Endometrial microvascular endothelial cells (primary cell): ENCODE results near the gene P2RY8. TPM values are rescaled to one million over a fixed set of nuclear protein-coding genes. Genes with fewer than 3 reads are reported as not detected.
"Not testable (repeated sequence)": the region's sequence is repeated elsewhere in the genome, so short reads cannot be mapped to it uniquely, and the experiment has no call there.

Source experiments
- in situ Hi-C: cut with HindIII; loops from 2 replicates; pipeline ENCODE4 v1.10.0; 2017; ENCODE audit warnings: low sequenced_read_pairs, low pct_unique_long_range_greater_than_20kb; ENCODE audit errors: inconsistent ontology term
- total RNA-seq: library from RNA; depleted of rRNA; stranded (reverse); fragments of >200 nt; gene quantifications from one replicate; pipeline ENCODE4 v1.2.3, GENCODE V29; 2015; ENCODE audit errors: inconsistent ontology term

The P2RY8 gene
- total RNA-seq, 1 donor from 2014 or later = not detected

- in situ Hi-C loops = no loop called here
Observed at GRCh38 chrX:1452516-1453394, 84.2 kb downstream of the P2RY8 start, which contains the start of gene ASMTL. Gene ASMTL, minus strand, starts transcription at chrX:1452909. Its CDS starts 69 bp downstream, at chrX:1452840.

DNA sequence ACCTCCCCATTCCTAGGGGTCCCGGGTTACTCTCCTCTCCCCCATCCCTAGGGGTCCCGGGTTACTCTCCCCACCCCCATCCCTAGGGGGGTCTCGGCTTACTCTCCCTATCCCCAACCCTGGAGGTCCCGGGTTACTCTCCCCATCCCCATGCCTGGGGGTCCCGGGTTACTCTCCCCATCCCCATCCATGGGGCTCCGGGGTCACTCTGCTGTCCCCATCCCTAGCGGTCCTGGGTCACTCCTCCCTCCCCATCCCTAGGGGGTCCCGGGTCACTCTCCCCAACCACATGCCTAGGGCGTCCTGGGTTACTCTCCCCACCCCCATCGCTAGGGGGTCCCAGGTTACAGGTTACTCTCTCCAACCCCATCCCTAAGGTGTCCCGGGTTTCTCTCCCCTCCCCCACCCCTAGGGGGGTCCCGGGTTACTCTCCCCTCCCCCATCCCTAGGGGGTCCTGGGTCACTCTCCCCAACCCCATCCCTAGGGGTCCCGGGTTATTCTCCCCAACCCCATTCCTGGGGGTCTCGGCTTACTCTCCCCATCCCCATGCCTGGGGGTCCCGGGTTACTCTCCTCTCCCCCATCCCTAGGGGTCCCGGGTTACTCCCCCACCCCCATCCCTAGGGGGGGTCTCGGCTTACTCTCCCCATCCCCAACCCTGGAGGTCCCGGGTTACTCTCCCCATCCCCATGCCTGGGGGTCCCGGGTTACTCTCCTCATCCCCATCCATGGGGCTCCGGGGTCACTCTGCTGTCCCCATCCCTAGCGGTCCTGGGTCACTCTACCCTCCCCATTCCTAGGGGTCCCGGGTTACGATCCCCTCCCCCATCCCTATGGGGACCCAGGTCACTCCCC lies 85.1 kb downstream of the P2RY8 start:
- in situ Hi-C loops = no loop called here

- in situ Hi-C loops = no loop called here
Observed at GRCh38 chrX:1451251-1451660, 85.7 kb downstream of the P2RY8 start.

DNA sequence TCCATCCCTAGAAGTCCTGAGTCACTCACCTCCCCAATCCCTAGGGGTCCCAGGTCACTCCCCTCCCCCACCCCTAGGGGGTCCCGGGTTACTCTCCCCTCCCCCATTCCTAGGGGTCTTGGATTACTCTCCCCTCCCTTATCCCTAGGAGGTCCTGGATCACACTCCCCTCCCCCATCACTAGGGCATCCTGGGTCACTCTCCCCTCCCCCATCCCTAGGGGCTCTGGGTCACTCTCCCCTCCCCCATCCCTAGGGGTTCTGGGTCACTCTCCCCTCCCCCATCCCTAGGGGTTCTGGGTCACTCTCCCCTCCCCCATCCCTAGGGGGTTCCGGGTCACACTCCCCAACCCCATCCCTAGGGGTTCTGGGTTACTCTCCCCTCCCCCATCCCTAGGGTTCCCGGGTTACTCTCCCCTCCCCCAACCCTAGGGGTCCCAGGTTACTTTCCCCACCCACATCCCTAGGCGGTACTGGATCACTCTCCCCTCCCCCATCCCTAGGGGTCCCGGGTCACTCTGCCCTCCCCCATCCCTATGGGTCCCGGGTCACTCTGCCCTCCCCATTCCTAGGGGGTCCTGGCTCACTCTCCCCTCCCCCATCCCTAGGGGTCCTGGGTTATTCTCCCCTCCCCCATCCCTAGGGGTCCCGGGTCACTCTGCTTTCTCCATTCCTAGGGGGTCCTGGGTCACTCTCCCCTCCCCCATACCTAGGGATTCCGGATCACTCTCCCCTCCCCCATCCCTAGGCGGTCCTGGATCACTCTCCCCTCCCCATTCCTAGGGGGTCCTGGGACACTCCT lies 86.4 kb downstream of the P2RY8 start:
- in situ Hi-C loops = no loop called here

- in situ Hi-C loops = no loop called here
Observed at GRCh38 chrX:1449823-1450149, 87.2 kb downstream of the P2RY8 start.

GRCh38 chrX:1449036-1449822 lies 87.8 kb downstream of the P2RY8 start:
- in situ Hi-C loops = no loop called here

DNA sequence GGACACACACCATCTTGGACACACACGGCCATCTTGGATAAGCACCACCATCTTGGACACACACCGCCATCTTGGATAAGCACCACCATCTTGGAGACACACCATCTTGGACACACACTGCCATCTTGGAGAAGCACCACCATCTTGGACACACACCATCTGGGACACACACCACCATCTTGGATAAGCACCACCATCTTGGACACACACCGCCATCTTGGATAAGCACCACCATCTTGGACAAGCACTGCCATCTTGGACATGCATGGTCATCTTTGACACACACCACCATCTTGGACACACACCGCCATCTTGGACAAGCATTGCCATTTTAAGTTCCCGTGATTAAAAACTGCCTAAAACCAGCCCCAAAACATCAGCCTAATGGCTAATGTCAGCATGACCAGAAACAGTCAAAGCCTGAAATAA lies 88.4 kb downstream of the P2RY8 start:
- in situ Hi-C loops = not testable (repeated sequence)

- in situ Hi-C loops = not testable (repeated sequence)
Observed at GRCh38 chrX:1447969-1448572, 88.9 kb downstream of the P2RY8 start.

DNA sequence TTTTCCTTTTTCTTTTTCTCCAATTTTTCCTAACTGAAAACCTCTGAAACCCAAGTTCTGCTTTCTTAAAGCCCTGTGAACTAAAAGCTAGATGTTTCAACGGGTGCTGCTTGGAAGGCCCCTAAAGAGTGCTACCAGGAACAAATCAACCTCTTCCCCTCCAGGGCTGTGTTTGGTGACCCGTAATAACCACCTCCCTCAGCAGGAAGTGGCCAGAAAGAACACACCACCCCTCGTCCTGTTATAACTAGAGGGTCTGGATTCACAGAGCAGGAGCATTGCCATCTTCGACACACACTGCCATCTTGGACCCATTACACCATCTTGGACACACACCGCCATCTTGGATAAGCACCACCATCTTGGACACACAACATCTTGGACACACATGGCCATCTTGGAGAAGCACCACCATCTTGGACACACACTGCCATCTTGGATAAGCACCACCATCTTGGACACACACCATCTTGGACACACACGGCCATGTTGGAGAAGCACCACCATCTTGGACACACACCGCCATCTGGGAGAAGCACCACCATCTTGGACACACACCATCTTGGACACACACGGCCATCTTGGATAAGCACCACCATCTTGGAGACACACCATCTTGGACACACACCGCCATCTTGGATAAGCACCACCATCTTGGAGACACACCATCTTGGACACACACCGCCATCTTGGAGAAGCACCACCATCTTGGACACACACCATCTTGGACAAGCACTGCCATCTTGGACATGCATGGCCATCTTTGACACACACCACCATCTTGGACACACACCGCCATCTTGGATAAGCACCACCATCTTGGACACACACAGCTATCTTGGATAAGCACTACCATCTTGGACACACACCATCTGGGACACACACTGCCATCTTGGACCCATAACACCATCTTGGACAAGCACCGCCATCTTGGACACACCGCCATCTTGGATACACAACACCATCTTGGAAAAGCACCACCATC lies 89.7 kb downstream of the P2RY8 start:
- in situ Hi-C loops = not testable (repeated sequence)

DNA sequence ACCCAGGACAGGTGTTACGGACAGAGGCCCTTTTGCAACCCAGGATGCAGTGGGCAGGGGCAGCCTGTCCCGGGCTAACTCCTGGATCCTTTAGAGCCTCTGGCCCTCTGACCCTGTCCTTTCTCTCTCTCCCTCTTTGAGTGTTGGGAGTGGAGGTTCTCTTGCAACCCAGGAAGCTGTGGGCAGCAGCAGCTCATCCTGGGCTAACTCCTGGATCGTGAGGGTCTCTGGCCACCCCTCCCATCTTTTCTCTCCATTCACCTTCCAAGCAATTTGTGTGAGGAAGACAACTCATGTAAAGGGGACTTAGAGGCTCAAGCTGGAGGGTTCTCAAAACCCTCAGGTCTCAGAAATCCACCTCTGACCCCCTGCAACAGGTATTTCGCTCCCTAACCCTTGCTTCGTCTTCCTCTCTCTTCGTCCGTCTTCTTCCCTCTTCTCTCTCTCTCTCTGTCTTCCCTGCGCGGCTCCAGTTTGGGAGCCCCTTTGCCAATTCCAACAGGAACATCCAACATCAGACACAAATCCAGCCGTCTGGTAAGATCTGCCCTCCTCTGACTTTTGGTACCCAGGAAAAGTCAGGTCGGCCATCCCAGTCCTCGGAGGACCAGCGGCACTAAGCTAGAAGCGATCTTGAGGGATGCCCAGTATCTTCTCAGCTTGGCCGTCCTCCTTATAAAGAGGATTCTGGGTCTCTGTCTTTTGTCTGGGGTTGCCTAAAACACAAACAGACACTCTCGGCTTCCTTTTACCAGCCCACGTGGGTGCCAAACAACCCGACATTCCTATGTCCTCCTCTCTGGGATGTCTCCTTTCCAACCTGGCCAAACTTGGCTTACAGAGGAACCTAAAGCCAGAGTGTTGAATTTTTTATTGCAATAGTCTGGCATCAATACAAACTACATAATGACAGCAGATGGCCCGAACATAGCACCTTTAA lies 92.2 kb downstream of the P2RY8 start:
- in situ Hi-C loops = no loop called here

- in situ Hi-C loops = no loop called here
Observed at GRCh38 chrX:1443496-1444075, 93.4 kb downstream of the P2RY8 start.

GRCh38 chrX:1442724-1443367 lies 94.1 kb downstream of the P2RY8 start:
- in situ Hi-C loops = no loop called here

DNA sequence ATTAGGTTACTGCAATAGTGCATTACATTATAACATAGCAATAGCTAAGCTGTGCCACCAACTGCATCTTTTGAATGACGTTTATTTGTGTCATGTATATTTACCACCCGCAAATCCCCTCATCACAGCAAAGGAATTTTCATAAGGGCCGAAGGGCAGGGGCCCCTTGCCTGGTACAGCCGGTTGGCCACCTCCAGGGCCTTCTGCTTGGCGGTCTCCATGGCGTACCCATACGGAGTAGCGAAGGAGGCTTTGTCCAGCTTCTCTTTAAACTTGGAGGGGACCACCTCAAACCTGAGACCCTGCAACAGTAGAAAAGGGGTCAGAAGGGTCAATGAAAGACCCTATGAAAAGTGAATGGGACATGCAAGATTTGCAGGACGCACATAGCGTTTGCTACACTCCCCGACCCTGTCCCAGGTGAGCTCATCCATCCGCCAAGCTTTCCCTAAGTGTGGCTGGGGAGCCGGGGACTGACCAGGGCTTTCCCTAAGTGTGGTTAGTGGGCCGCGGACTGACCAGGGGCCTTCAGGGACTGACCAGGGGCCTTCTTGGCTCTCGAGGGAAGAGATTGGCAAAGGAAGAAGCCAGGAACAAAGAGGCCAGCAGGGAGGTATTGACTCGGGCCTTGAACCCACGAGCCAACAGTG lies 94.8 kb downstream of the P2RY8 start:
- in situ Hi-C loops = no loop called here

DNA sequence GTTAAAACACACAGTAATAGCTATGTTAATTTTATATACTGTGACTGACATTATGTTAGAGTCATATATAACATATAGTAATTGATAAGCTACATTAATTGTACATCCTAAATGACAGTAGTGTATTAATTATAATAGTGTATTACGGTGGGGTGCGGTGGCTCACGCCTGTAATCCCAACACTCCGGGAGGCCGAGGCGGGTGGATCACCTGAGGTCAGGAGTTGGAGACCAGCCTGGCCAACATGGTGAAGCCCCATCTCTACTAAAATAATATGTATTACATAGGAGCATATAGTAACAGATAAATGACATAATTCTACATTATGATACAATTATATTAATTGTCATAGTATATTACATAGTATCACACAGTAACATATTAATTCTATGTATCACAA lies 96.5 kb downstream of the P2RY8 start:
- in situ Hi-C loops = no loop called here
